ENCODE measurements around the gene EMSY.

GRCh38 chr11:76579056-76579751 lies 134.4 kb downstream of the EMSY start:
- peak; percentile 22; the same call in 1 of the 2 replicates for TF ChIP-seq CTCF (conservative IDR thresholded peaks at IDR 0.05)
- TF ChIP-seq ZFX (IDR thresholded peaks at IDR 0.05), result no peak
